OCI-LY7 (cell line): ENCODE data around the gene PHF1. TPM values are rescaled to one million over a fixed set of nuclear protein-coding genes. Genes with fewer than 3 reads are reported as not detected.

Experiments
- microRNA-seq: library from miRNA; unstranded; fragments of <30 nt; microRNA quantifications from one replicate; pipeline ENCODE4 v1.2.0, GENCODE V29; 2022; ENCODE audit warnings: borderline replicate concordance
- small RNA-seq: library from RNA; depleted of rRNA; stranded (forward); fragments of <200 nt; gene quantifications from one replicate; pipeline ENCODE3, GENCODE V24; 2014
- total RNA-seq, 2 experiments: library from RNA; depleted of rRNA in 1 of 2; stranded (reverse); fragments of >200 nt in 1 of 2; shearing (Covaris generic) in 1 of 2; gene quantifications; 2 replicates each; pipeline ENCODE4 v1.2.3, GENCODE V29; 2014 to 2022

PHF1 gene
- total RNA-seq, 2 experiments from 2014 or later, result 19.9 to 30.2 TPM

Small RNAs within 50 kb of the gene (microRNA-seq; reads per million reads assigned to microRNA genes)
- gene MIR5004, result 4.5 reads per million

Small RNAs within 50 kb of the gene (small RNA-seq; reads per million reads assigned to genes)
- gene RPL35AP4 (not detected), gene ZBTB9 (not detected)

Other genes with a start within 250 kb of the PHF1 start
- 3.5 and 5.2 TPM in 2 replicates for gene COL11A2, start 218.5 kb upstream of the PHF1 start, total RNA-seq (2014; rRNA removed; shearing (Covaris generic))
- gene COL11A2, start 218.5 kb upstream of the PHF1 start, total RNA-seq (2022), result 4.5 and 4.6 TPM in 2 replicates
- gene RXRB, start 210.3 kb upstream of the PHF1 start, total RNA-seq (2014; rRNA removed; shearing (Covaris generic)), result 30.6 and 32.5 TPM in 2 replicates
- gene RXRB, start 210.3 kb upstream of the PHF1 start, total RNA-seq (2022), result 47.3 and 48.5 TPM in 2 replicates
- 22.9 and 29.2 TPM in 2 replicates for gene SLC39A7, start 210.1 kb upstream of the PHF1 start, total RNA-seq (2014; rRNA removed; shearing (Covaris generic))
- 48.3 and 53.2 TPM in 2 replicates for gene SLC39A7, start 210.1 kb upstream of the PHF1 start, total RNA-seq (2022)
- gene HSD17B8, start 206.4 kb upstream of the PHF1 start, total RNA-seq (2014; rRNA removed; shearing (Covaris generic)), result 11.6 and 21.4 TPM in 2 replicates
- gene HSD17B8, start 206.4 kb upstream of the PHF1 start, total RNA-seq (2022), result 18.8 and 23.5 TPM in 2 replicates
- 25.0 and 31.8 TPM in 2 replicates for gene RING1, start 202.5 kb upstream of the PHF1 start, total RNA-seq (2014; rRNA removed; shearing (Covaris generic))
- 40.0 and 42.7 TPM in 2 replicates for gene RING1, start 202.5 kb upstream of the PHF1 start, total RNA-seq (2022)
- gene VPS52, start 139.1 kb upstream of the PHF1 start, total RNA-seq (2014; rRNA removed; shearing (Covaris generic)), result 50.4 and 53.5 TPM in 2 replicates
- 73.5 and 80.3 TPM in 2 replicates for gene VPS52, start 139.1 kb upstream of the PHF1 start, total RNA-seq (2022)
- 7,191 and 8,620 TPM in 2 replicates for gene RPS18, start 138.9 kb upstream of the PHF1 start, total RNA-seq (2014; rRNA removed; shearing (Covaris generic))
- gene RPS18, start 138.9 kb upstream of the PHF1 start, total RNA-seq (2022), result 4,034 and 4,317 TPM in 2 replicates
- gene B3GALT4, start 133.9 kb upstream of the PHF1 start, total RNA-seq (2014; rRNA removed; shearing (Covaris generic)), result 13.1 and 14.2 TPM in 2 replicates
- gene B3GALT4, start 133.9 kb upstream of the PHF1 start, total RNA-seq (2022), result 14.1 and 17.3 TPM in 2 replicates
- gene WDR46, start 121.8 kb upstream of the PHF1 start, total RNA-seq (2014; rRNA removed; shearing (Covaris generic)), result 127 and 129 TPM in 2 replicates
- 71.4 and 83.3 TPM in 2 replicates for gene WDR46, start 121.8 kb upstream of the PHF1 start, total RNA-seq (2022)
- 72.5 and 112 TPM in 2 replicates for gene PFDN6, start 121.4 kb upstream of the PHF1 start, total RNA-seq (2014; rRNA removed; shearing (Covaris generic))
- 65.4 and 90.6 TPM in 2 replicates for gene PFDN6, start 121.4 kb upstream of the PHF1 start, total RNA-seq (2022)
- gene RGL2, start 112.1 kb upstream of the PHF1 start, total RNA-seq (2014; rRNA removed; shearing (Covaris generic)), result 27.2 and 27.3 TPM in 2 replicates
- 67.1 and 67.6 TPM in 2 replicates for gene RGL2, start 112.1 kb upstream of the PHF1 start, total RNA-seq (2022)
- 73.6 and 106 TPM in 2 replicates for gene TAPBP, start 96.9 kb upstream of the PHF1 start, total RNA-seq (2014; rRNA removed; shearing (Covaris generic))
- 148 and 150 TPM in 2 replicates for gene TAPBP, start 96.9 kb upstream of the PHF1 start, total RNA-seq (2022)
- 17.4 and 21.6 TPM in 2 replicates for gene ZBTB22, start 93.3 kb upstream of the PHF1 start, total RNA-seq (2014; rRNA removed; shearing (Covaris generic))
- 14.1 and 18.5 TPM in 2 replicates for gene ZBTB22, start 93.3 kb upstream of the PHF1 start, total RNA-seq (2022)
- gene DAXX, start 88.1 kb upstream of the PHF1 start, total RNA-seq (2014; rRNA removed; shearing (Covaris generic)), result 77.5 and 79.2 TPM in 2 replicates
- 93.3 and 97.8 TPM in 2 replicates for gene DAXX, start 88.1 kb upstream of the PHF1 start, total RNA-seq (2022)
- 133 and 138 TPM in 2 replicates for gene KIFC1, start 19.2 kb upstream of the PHF1 start, total RNA-seq (2014; rRNA removed; shearing (Covaris generic))
- gene KIFC1, start 19.2 kb upstream of the PHF1 start, total RNA-seq (2022), result 167 and 176 TPM in 2 replicates
- gene CUTA, start 7.1 kb downstream of the PHF1 start, total RNA-seq (2014; rRNA removed; shearing (Covaris generic)), result 147 and 164 TPM in 2 replicates
- 165 and 175 TPM in 2 replicates for gene CUTA, start 7.1 kb downstream of the PHF1 start, total RNA-seq (2022)
- gene SYNGAP1, start 9.1 kb downstream of the PHF1 start, total RNA-seq (2014; rRNA removed; shearing (Covaris generic)), result 5.4 and 5.6 TPM in 2 replicates
- gene SYNGAP1, start 9.1 kb downstream of the PHF1 start, total RNA-seq (2022), result 30.7 and 32.3 TPM in 2 replicates
- 7.7 and 11.2 TPM in 2 replicates for gene ZBTB9, start 43.6 kb downstream of the PHF1 start, total RNA-seq (2014; rRNA removed; shearing (Covaris generic))
- gene ZBTB9, start 43.6 kb downstream of the PHF1 start, total RNA-seq (2022), result 6.8 and 7.3 TPM in 2 replicates
- gene BAK1, start 169.3 kb downstream of the PHF1 start, total RNA-seq (2014; rRNA removed; shearing (Covaris generic)), result 10.6 and 13.9 TPM in 2 replicates
- gene BAK1, start 169.3 kb downstream of the PHF1 start, total RNA-seq (2022), result 29.9 and 33.8 TPM in 2 replicates
- 47.8 and 56.6 TPM in 2 replicates for gene ITPR3, start 210.3 kb downstream of the PHF1 start, total RNA-seq (2014; rRNA removed; shearing (Covaris generic))
- gene ITPR3, start 210.3 kb downstream of the PHF1 start, total RNA-seq (2022), result 83.5 and 88.6 TPM in 2 replicates